ENCODE measurements around the gene GPR155. TPM values are rescaled to one million over a fixed set of nuclear protein-coding genes. Genes with fewer than 3 reads are reported as not detected.

The GPR155 gene
- total and polyA plus RNA-seq, 7 experiments from 2014 or later: 5.2 to 25.0 (median 16.4) TPM

GRCh38 chr2:174482854-174483253 is 4.0 kb downstream of the GPR155 start:
- intact Hi-C loops (cut with micrococcal nuclease): no loop called here
- Mint-ChIP-seq H3K36me3 (peaks cover 8 to 31% (median 17%) of the 10 kb centered on the region in 5 donors), H3K27ac (no peak overlapping the region), H3K27me3 (no peaks in the 10 kb centered on the region), H3K9me3 (no peaks in the 10 kb centered on the region), H3K4me1 (peaks cover 14 to 56% (median 43%) of the 10 kb centered on the region in 7 donors), H3K4me3 (no peak overlapping the region)
- Histone ChIP-seq H3K9me3 (ENCODE audit: control insufficient read depth in 2 of 3, low read length in 3 of 3) (no peaks in the 10 kb centered on the region), H3K27ac (ENCODE audit: low read depth, low read length) (no peak overlapping the region), H3K4me3 (ENCODE audit: low read length) (no peak overlapping the region), H3K4me1 (ENCODE audit: control insufficient read depth in 2 of 2, insufficient read depth in 2 of 2, low read length in 2 of 2) (peaks cover 5 to 12% of the 10 kb centered on the region in 2 donors), H3K27me3 (ENCODE audit: control insufficient read depth in 2 of 2, insufficient read depth in 2 of 2, low read length in 2 of 2) (no peaks in the 10 kb centered on the region), H3K36me3 (ENCODE audit: control insufficient read depth in 2 of 3, insufficient read depth in 3 of 3, low read length in 3 of 3) (peaks cover 0 to 21% (median 5%) of the 10 kb centered on the region in 3 experiments)
- POLR2A ChIA-PET: interaction anchor here (0.5 to 1.6 kb wide), 2 partner anchors 12 to 112 kb away, joined by 4 to 5 read pairs; no protein-coding TSS in a partner anchor
- CTCF ChIA-PET: interaction anchor here (0.6 kb wide), 1 partner anchor 707 kb away, joined by 4 read pairs; no protein-coding TSS in a partner anchor
- ATAC-seq (no peak), DNase-seq (no peak)

GRCh38 chr2:174477759-174478158 is 9.1 kb downstream of the GPR155 start:
- Mint-ChIP-seq H3K9me3 (no peaks in the 10 kb centered on the region), H3K36me3 (peaks cover 8 to 43% (median 25%) of the 10 kb centered on the region in 5 donors), H3K27me3 (peaks cover 0 to 2% (median 0%) of the 10 kb centered on the region in 5 donors), H3K4me1 (peaks cover 0 to 50% (median 24%) of the 10 kb centered on the region in 7 donors), H3K27ac (peak overlapping the region in 1 of 9 donors; percentile 11), H3K4me3 (no peak overlapping the region)
- H3K4me1 ChIP-seq (ENCODE audit: control insufficient read depth in 2 of 2, insufficient read depth in 2 of 2, low read length in 2 of 2): no peaks in the 10 kb centered on the region
- ChIA-PET POLR2A (interaction anchor here (1.0 kb wide), 1 partner anchor 10 kb away, joined by 3 read pairs; no protein-coding TSS in a partner anchor), CTCF (no interaction called here)
- ATAC-seq (no peak), DNase-seq (no peak)
- peaks cover 0 to 17% (median 5%) of the 10 kb centered on the region in 3 experiments for H3K36me3 ChIP-seq (ENCODE audit: control insufficient read depth in 2 of 3, insufficient read depth in 3 of 3, low read length in 3 of 3)
- no peaks in the 10 kb centered on the region for H3K9me3 ChIP-seq (ENCODE audit: control insufficient read depth in 2 of 3, low read length in 3 of 3)
- H3K27me3 ChIP-seq (ENCODE audit: control insufficient read depth in 2 of 2, insufficient read depth in 2 of 2, low read length in 2 of 2): no peaks in the 10 kb centered on the region
- intact Hi-C loops (cut with micrococcal nuclease): loop anchor here (1.0 to 2.0 kb wide), 2 partner anchors 10 to 15 kb away; partner anchors contain the start of gene GPR155 (in 1 of the 2)
- no peak overlapping the region for H3K27ac ChIP-seq (ENCODE audit: low read depth, low read length)
- no peak overlapping the region for H3K4me3 ChIP-seq (ENCODE audit: low read length)

- Mint-ChIP-seq H3K9me3 (no peaks in the 10 kb centered on the region), H3K4me3 (no peak overlapping the region), H3K27me3 (peaks cover 0 to 2% (median 0%) of the 10 kb centered on the region in 5 donors), H3K36me3 (peaks cover 3 to 22% (median 18%) of the 10 kb centered on the region in 5 donors), H3K4me1 (peaks cover 0 to 31% (median 18%) of the 10 kb centered on the region in 7 donors), H3K27ac (peak overlapping the region in 5 of 9 donors; percentile 6 to 60 (median 28))
- intact Hi-C loops (cut with micrococcal nuclease): no loop called here
- H3K27me3 ChIP-seq (ENCODE audit: control insufficient read depth in 2 of 2, insufficient read depth in 2 of 2, low read length in 2 of 2): no peaks in the 10 kb centered on the region
- DNase-seq (no peak), ATAC-seq (no peak)
- H3K36me3 ChIP-seq (ENCODE audit: control insufficient read depth in 2 of 3, insufficient read depth in 3 of 3, low read length in 3 of 3): peaks cover 0 to 5% (median 0%) of the 10 kb centered on the region in 3 experiments
- no peak overlapping the region for H3K27ac ChIP-seq (ENCODE audit: low read depth, low read length)
- ChIA-PET CTCF (interaction anchor here (0.5 to 2.3 kb wide), 3 partner anchors 8 to 153 kb away, joined by 3 to 9 read pairs (median 3); no protein-coding TSS in a partner anchor), POLR2A (interaction anchor here (0.6 to 1.2 kb wide), 5 partner anchors 10 to 127 kb away, joined by 3 to 5 read pairs (median 3); no protein-coding TSS in a partner anchor)
- H3K4me1 ChIP-seq (ENCODE audit: control insufficient read depth in 2 of 2, insufficient read depth in 2 of 2, low read length in 2 of 2): no peaks in the 10 kb centered on the region
- no peaks in the 10 kb centered on the region for H3K9me3 ChIP-seq (ENCODE audit: control insufficient read depth in 2 of 3, low read length in 3 of 3)
- H3K4me3 ChIP-seq (ENCODE audit: low read length): no peak overlapping the region
Observed at GRCh38 chr2:174473796-174474195, 13.0 kb downstream of the GPR155 start.

- ChIA-PET CTCF (interaction anchor here (0.8 to 1.3 kb wide), 7 partner anchors 9 to 233 kb away, joined by 3 to 5 read pairs (median 3); no protein-coding TSS in a partner anchor), POLR2A (interaction anchor here (0.5 to 1.2 kb wide), 3 partner anchors 21 to 698 kb away, joined by 3 to 6 read pairs (median 6); partner anchors contain the start of gene GPR155)
- Mint-ChIP-seq H3K4me3 (no peak overlapping the region), H3K4me1 (peaks cover 0 to 7% (median 0%) of the 10 kb centered on the region in 7 donors), H3K36me3 (peaks cover 0 to 23% (median 10%) of the 10 kb centered on the region in 5 donors), H3K9me3 (no peaks in the 10 kb centered on the region), H3K27me3 (no peaks in the 10 kb centered on the region), H3K27ac (peak overlapping the region in 2 of 9 donors; percentile 31 to 49)
- ATAC-seq (no peak), DNase-seq (no peak)
- Histone ChIP-seq H3K9me3 (ENCODE audit: control insufficient read depth in 2 of 3, low read length in 3 of 3) (no peaks in the 10 kb centered on the region), H3K27ac (ENCODE audit: low read depth, low read length) (no peak overlapping the region), H3K4me1 (ENCODE audit: control insufficient read depth in 2 of 2, insufficient read depth in 2 of 2, low read length in 2 of 2) (no peaks in the 10 kb centered on the region), H3K27me3 (ENCODE audit: control insufficient read depth in 2 of 2, insufficient read depth in 2 of 2, low read length in 2 of 2) (no peaks in the 10 kb centered on the region), H3K36me3 (ENCODE audit: control insufficient read depth in 2 of 3, insufficient read depth in 3 of 3, low read length in 3 of 3) (peaks cover 0 to 14% (median 0%) of the 10 kb centered on the region in 3 experiments), H3K4me3 (ENCODE audit: low read length) (no peak overlapping the region)
- intact Hi-C loops (cut with micrococcal nuclease): no loop called here
Observed at GRCh38 chr2:174465327-174465726, 21.5 kb downstream of the GPR155 start.

- intact Hi-C loops (cut with micrococcal nuclease): loop anchor here in 1 of 2 donors (5.0 kb wide), 1 partner anchor 1059 kb away; no protein-coding TSS in a partner anchor
- no peaks in the 10 kb centered on the region for H3K27me3 ChIP-seq (ENCODE audit: control insufficient read depth in 2 of 2, insufficient read depth in 2 of 2, low read length in 2 of 2)
- peaks cover 0 to 33% (median 0%) of the 10 kb centered on the region in 3 experiments for H3K36me3 ChIP-seq (ENCODE audit: control insufficient read depth in 2 of 3, insufficient read depth in 3 of 3, low read length in 3 of 3)
- no peaks in the 10 kb centered on the region for H3K9me3 Mint-ChIP-seq
- no peak overlapping the region for H3K27ac Mint-ChIP-seq
- peaks cover 0 to 20% (median 7%) of the 10 kb centered on the region in 5 donors for H3K36me3 Mint-ChIP-seq
- CTCF ChIA-PET: interaction anchor here (0.6 to 5.5 kb wide), 14 partner anchors 36 to 234 kb away, joined by 3 to 99 read pairs (median 8); no protein-coding TSS in a partner anchor
- ATAC-seq: no peak
- no peaks in the 10 kb centered on the region for H3K27me3 Mint-ChIP-seq
- DNase-seq: no peak
- H3K27ac ChIP-seq (ENCODE audit: low read depth, low read length): no peak overlapping the region
- no peak overlapping the region for H3K4me3 ChIP-seq (ENCODE audit: low read length)
- H3K4me1 Mint-ChIP-seq: peaks cover 0 to 7% (median 0%) of the 10 kb centered on the region in 7 donors
- no peak overlapping the region for H3K4me3 Mint-ChIP-seq
- no peaks in the 10 kb centered on the region for H3K9me3 ChIP-seq (ENCODE audit: control insufficient read depth in 2 of 3, low read length in 3 of 3)
- POLR2A ChIA-PET: interaction anchor here (0.7 kb wide), 1 partner anchor 66 kb away, joined by 3 read pairs; no protein-coding TSS in a partner anchor
- no peaks in the 10 kb centered on the region for H3K4me1 ChIP-seq (ENCODE audit: control insufficient read depth in 2 of 2, insufficient read depth in 2 of 2, low read length in 2 of 2)
Observed at GRCh38 chr2:174461221-174461620, 25.6 kb downstream of the GPR155 start.

GRCh38 chr2:174454566-174454965 is 32.3 kb downstream of the GPR155 start:
- Mint-ChIP-seq H3K36me3 (peaks cover 4 to 47% (median 32%) of the 10 kb centered on the region in 5 donors), H3K9me3 (no peaks in the 10 kb centered on the region), H3K4me3 (no peak overlapping the region), H3K4me1 (peaks cover 5 to 18% (median 10%) of the 10 kb centered on the region in 7 donors), H3K27me3 (no peaks in the 10 kb centered on the region), H3K27ac (peak overlapping the region in 3 of 9 donors; percentile 38 to 59 (median 55))
- ChIA-PET CTCF (no interaction called here), POLR2A (interaction anchor here (0.7 kb wide), 1 partner anchor 108 kb away, joined by 4 read pairs; no protein-coding TSS in a partner anchor)
- Histone ChIP-seq H3K4me3 (ENCODE audit: low read length) (no peak overlapping the region), H3K9me3 (ENCODE audit: control insufficient read depth in 2 of 3, low read length in 3 of 3) (no peaks in the 10 kb centered on the region), H3K36me3 (ENCODE audit: control insufficient read depth in 2 of 3, insufficient read depth in 3 of 3, low read length in 3 of 3) (peaks cover 0 to 46% (median 0%) of the 10 kb centered on the region in 3 experiments), H3K4me1 (ENCODE audit: control insufficient read depth in 2 of 2, insufficient read depth in 2 of 2, low read length in 2 of 2) (peaks cover 0 to 5% of the 10 kb centered on the region in 2 donors), H3K27ac (ENCODE audit: low read depth, low read length) (no peak overlapping the region), H3K27me3 (ENCODE audit: control insufficient read depth in 2 of 2, insufficient read depth in 2 of 2, low read length in 2 of 2) (no peaks in the 10 kb centered on the region)
- DNase-seq (no peak), ATAC-seq (no peak)
- intact Hi-C loops (cut with micrococcal nuclease): no loop called here

All from naive thymus-derived CD4-positive, alpha-beta T cell (primary cell).